Dedifferentiated amniotic fluid mesenchymal stem cell (primary cell): ENCODE measurements around the gene METAP1.
"Not testable (repeated sequence)": the region's sequence is repeated elsewhere in the genome, so short reads cannot be mapped to it uniquely, and the experiment has no call there.

Experiments used
- DNase-seq: peaks from one replicate; pipeline ENCODE4 v3.0.0-alpha.2; 2016; ENCODE audit errors: extremely low spot score

The METAP1 gene

DNA sequence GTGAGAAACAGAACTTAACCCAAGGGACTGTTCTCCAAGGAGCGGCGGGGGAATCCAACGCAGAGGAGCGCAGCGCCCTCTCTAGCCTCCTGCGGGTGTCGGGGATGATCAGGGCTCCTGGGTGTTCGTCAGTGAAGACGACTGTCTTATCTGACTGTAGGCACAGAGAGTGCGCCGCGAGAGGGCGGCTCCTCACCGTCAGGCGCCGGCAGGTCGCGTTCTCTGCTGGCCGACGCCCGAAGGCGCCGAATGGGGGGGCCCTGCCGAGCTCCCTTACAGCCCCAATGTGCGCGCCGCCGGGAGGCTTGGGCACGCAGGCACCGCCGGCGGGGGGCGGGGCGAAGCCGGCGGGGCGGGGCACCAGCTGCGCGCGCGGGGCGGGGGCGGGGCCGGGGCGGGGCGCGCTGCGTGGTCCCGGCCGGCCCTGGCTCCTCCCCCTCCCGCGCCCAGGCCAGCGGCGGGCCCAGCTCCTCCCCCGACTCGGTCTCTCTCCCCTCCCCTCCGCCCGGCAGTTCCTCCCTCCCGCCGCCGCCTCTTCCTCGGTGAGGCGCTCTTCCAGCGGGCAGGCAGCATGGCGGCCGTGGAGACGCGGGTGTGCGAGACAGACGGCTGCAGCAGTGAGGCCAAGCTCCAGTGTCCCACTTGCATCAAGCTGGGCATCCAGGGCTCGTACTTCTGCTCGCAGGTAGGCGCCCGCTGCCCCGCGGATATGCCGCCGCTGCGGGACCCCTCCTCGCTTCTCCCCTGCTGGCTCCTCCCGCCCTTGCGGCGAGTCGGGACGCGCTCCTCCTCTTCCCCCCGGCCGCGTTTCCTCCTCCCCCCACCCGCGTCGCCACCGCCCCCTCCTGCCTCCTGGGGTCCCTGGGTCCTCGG is at the start of gene METAP1:
Gene METAP1, plus strand, starts transcription at position 539 of the 873 bp plus-strand sequence. Its CDS starts 33 bp downstream, at position 572.
- DNase-seq, result peak; percentile 93

DNA sequence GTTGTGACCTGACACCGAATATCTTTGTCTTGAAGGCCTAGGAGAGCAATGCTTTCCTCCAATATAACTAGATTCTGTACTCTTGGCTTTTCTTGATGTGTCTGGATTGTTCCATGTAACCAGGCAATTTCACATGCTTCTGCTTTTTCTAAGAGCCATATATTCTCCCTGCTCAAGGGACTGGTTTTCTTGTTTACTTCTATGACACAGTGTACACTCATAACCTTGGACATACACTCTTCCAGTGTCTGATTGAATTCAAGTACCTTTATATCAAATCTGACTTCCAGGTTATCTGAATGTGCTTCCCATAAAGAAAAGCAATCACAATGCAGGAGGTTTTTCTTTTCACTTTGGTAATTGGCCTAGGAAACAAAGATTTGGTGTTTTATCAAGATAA is 49.2 kb upstream of the METAP1 start:
- no peak for DNase-seq

DNA sequence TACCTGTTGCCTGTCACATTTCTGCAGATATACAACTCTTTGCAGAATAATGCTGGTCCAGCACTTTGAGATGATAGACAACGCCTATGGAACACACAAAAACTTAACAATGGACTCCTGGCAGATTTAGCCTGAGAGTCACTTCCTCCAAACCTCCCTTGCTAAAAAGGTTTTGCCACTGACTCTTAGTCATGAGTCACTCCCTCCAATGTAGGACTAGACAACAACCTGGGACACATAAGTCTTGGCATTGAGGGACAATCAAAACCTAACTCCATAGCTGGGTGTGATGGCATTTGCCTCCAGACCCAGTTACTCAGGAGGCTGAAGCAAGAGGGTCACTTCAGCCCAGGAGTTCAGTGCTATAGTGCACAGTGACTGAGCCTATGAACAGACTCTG is 44.6 kb upstream of the METAP1 start:
- DNase-seq, result no peak

DNA sequence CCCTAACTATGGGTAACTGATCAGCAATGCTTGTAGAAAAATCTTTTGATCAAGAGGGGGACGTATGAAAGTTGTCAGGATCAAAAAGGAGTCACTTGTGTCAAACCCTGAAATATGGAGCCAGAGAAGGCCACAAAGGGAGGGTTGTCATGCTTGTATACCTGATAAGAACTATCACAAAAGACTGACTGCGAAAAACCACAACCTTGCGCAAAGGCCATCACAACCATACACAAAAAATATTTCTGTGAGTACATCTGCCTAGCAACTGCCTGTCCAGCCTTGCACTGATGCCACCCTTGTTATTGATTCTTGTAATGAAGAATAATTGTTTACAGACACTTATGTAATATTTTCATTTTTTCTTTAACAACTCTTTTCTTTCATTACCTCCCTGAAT is 43.8 kb upstream of the METAP1 start:
- no peak for DNase-seq

DNA sequence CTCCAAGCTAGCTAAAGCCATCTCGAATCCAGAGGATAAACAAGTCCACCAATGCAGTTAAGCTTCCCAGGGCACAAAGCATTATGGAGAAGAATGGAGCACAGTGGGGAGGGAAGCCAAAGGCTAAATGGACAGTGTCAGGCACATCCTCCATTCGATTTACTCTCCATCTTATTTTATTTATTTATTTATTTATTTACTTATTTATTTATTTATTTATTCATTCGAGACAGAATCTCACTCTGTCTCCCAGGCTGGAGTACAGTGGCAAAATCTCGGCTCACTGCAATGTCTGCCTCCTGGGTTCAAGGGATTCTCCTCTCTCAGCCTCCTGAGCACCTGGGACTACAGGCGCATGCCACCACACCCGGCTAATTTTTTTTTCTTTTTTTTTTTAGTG is 40.3 kb upstream of the METAP1 start:
- DNase-seq, result no peak

DNA sequence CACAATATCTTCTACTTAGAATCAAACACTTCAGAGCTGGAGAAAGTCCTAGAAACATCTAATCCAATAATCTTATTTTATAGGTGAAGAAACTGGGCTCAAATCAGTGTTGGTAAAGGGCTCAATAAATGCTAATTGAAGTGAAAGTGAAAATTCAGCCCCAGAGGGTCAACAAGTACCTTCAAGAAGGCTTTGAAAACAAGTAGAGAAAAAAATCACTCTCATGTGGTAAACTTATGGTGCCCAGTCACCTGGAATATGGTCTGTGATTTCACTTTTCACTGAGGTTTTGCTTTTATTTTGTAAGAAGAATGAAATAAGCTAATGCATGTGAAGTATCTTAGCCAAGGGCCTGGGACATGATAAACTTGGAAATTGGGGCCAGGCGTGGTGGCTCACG is 37.5 kb upstream of the METAP1 start:
- no peak for DNase-seq

DNA sequence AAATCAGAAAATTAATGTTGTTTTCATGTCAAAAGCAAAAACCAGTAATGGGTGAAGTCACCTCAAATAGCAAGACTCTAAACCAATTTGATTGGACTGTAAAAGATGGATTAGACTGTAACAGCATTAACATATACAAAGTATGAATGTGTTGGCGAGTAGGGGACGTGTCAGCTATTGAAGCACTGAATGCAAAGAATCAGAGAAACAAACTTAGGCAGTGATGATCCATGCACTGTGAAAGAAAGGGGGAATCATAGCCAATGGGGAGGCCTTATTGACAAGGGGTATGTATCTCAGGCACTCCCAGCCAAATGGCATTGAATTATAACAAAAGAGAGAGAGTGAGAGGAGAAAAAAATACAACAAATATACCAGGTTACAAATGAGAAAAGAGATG is 36.1 kb upstream of the METAP1 start:
- DNase-seq, result no peak

DNA sequence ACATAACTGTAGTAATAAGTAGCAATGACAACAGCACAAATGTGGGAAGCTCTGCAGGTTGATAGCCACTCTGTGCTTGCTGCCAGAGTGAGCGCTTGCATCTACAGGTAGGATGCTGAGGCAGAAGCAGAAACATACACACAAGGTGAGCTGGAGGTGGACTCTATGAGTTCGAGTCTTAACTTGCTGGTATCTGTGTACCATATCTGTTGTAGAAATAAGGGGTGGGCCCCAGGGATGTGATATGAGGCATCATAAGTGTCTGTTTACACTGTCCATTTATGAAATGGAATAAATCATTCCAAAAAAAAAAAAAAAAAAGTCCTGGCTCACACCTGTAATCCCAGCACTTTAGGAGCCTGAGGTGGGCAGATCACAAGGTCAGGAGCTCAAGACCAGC is 33.8 kb upstream of the METAP1 start:
- DNase-seq, result no peak

DNA sequence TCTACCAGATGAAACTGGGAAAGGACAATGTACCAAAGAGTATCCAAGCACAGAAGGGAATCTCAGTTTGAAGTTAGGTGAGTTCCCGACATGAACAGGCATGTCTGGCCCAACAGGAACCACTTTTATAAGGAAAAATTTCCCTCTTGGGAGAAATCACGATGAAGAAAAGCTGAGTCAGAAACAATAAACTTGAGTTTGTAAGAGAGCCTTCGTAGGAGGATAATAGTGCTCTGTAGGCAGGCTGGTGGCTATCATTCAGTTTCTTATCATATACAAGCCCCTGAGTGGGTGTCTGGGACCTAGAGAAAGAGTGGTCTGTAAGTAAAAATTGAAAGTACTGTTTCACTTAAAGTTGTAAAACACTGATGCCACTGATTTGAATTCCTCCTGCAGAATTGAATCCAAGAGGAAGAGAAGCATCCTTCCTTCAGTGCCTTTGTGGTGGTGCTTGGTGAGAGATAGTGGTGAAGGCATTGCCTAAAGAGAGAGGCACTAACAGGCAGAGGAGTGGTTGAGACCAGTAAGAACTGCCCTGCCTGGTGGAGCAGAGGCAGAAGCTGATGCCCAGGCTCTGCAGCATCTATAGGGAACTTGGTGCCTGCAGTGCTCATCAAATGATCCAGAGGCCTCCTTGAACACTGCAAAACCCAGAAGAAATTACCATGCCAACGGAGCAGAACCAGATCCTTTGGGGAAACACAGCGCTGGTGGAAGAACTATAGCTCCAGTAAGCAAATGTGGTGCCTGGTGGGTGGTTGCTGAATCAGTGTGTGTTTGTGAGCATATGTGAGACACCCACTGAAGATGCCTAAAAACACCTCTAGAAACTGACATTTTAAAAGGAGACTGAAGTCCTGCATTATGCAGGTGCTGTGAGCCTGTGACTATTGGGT is 31.7 kb upstream of the METAP1 start:
- no peak for DNase-seq

DNA sequence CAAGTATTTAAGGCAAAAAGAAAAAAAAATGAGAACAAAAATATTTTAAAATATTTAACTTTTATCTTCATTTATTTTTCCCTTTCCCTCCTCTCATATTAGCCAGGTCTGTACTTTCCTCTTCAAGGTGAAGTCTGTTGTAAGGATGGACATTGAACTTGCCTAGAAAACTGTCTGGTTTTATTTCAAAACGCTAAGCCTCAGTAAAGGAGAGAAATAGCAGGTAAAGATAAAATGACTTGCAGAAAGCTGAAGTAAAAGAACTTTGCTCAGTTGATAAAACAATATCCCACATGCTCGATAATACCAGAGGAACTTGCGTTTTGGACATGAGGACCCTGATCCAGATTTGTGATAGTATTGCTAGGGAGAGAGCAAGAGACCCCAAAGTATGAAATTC is 28.6 kb upstream of the METAP1 start:
- DNase-seq, result no peak

DNA sequence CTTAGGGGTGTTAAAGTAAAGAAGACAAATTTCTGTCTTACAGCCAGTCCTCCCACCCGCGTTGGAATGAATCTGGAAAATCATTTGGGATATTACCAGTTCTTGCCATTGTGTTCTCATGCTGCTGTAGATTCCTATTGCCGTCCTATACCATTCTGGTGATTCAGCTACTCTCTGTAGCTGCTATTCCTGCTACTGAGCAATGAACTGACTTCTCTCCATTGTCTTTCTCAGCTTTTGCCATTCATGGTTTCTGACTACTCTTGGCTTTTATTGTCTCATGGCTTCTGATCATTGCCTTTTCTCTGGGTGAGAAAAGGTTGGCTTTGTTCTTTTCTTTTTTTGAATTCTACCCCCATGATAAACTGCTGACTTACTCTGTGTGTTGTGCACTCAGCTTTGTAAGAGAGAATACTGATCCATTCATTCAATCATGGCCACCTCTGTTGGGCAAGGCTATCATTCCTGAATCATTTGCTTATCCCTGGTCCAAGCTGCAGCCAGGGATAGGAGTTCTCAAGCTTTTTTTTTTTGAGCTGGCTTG is 27.7 kb upstream of the METAP1 start:
- no peak for DNase-seq

DNA sequence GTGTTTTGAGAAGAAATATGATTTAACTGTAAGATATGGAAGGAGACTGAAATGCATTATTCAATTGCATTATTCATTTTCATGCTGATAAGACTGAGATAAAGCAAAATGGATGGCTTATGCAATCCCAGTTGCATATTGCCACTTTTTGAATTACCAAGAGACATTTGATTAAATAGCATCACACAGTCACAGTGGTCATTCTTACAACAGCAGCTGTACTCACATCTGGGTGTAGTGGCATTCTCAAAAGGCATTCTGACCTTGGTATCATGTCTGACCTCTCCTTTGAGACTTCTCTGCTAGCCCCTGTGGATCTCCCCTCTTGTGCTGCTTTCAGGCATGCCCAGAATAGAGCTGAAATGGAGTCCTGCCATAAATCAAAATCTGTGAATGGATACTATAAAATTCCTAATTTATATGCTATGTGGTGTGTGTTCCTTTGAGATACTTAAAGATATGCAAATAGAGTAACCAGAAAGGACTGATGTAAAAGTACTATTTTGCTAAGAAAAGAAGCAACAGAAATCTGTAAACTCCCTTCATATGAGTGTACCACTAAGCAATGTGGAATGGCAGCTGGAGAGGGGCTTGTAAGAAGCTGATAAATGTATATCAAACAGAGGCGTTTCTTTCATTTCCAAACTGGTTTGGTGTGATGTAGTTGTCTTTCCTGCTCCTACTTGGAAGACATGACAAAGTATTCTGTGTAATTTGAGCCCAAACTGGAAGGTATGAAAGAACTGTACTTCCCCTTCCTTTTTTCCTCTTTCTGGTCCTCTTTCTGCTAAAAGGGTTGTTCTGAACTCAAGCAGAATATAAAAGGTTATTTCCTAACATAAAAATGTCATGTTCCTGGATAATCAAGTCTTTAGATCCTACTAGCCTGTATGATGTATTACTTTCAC is 25.4 kb upstream of the METAP1 start:
- DNase-seq, result no peak

DNA sequence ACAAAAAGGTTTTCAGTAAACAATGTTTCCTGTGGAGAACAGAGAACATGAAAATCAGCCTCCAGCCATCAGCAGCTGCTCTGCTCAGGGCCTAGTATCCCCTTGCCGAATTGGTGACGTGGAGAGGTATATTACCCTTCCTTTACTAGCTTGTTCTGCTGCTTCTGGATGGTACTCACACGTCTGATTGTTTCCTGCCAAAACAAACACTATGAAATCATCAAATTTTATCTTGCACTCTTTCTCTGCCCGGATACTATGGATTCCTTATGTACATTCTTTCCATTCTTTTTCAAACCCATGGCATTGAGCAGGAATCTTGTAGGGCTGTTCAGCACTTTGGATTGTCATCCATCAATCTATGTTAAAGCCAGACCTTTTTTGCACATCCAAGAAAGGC is 18.8 kb upstream of the METAP1 start:
- DNase-seq, result peak; percentile 27

DNA sequence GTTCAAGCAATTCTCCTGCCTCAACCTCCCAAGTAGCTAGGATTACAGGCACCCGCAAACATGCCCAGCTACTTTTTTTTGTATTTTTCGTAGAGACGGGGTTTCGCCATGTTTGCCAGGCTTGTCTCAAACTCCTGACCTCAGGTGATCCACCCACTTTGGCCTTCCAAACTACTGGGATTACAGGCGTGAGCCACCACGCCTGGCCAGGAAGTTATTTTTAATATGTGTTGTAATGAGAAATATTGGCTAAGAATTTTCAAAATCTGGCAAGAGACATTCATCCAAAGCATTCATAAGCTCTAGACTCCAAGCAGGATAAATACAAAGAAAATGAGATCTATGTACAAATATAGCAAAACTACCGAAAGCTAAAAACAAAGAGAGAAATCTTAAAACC is 18.0 kb upstream of the METAP1 start:
- no peak for DNase-seq

DNA sequence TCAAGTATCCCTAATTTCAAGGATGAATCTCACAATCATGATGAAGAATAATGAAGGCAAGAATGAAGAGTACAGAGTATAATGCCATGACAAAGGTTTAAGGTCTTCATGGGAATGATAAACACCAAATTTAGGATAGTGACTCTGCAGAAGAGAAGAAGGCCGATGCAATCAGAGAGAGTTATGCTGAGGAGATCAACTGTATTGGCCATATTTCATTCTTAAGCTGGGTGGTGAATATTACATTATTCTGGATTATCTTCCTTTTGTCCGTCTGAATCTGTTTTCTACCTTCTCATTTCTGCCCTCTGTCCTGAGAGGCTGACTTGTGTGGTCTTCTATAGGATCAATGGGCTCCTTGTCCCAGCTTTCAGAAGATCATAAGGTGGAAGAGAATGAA is 7.8 kb upstream of the METAP1 start:
- no peak for DNase-seq

DNA sequence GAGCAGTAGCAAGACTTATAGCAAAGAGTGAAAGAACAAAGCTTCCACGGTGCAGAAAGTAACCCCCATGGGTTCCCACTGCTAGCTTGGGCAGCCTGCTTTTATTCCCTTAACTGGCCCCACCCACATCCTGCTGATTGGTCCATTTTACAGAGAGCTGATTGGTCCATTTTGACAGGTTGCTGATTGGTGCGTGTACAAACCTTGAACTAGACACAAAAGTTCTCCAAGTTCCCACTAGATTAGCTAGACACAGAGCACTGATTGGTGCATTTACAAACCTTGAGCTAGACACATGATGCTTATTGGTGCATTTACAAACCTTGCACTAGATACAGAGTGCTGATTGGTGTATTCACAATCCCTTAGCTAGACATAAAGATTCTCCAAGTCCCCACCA is 2.7 kb upstream of the METAP1 start:
- not testable (repeated sequence) for DNase-seq

DNA sequence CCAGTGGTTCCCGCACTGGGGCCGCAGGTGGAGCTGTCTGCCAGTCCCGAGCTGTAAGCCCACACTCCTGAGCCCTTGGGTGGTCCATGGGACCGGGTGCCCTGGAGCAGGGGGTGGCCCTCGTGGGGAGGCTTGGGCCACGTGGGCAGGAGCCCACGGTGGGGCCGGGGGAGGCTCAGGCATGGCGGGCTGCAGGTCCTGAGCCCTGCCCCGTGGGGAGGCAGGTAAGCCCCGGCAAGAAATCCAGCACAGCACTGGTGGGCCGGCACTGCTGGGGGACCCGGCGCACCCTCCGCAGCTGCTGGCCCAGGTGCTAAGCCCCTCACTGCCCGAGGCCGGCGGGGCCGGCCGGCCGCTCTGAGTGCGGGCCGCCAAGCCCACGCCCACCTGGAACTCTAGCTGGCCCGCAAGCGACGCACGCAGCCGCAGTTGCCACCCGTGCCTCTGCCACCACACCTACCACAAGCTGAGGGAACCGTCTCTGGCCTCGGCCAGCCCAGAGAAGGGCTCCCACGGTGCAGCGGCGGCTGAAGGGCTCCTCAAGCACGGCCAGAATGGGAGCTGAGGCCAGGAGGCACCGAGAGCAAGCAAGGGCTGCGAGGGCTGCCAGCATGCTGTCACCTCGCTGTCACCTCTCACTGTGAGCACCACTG is 2.0 kb upstream of the METAP1 start:
- DNase-seq, result no peak

DNA sequence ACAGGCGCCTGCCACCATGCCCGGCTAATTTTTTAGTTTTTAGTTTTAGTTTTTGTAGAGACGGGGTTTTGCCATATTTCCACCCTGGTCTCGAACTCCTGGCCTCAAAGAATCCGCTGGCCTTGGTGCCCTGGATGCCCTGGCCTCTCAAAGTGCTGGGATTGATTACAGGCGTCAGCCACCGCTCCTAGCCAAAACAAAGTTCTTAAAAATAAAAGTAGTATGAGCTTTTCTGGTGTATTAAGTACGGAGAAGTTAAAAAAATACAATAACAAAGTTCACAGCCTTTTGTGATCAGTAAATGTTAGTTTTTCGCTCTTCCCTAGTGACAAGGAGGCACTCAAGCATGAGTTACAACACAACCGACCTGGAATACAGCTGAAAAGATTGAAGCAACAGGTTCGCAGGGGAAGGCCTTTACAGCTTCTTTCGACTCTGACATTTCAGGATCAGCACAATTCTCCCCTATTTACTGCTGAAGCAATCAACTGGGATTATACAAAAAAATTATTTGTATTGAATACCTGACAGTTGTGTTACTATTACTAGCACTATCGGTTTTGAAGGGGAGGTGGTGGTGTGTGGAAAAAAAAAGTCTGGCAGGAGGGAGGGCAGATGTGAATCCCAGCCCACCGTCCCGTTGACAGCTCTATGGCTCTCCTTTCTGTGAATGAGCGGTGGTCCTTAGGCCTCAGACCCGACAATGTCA is 893 bp upstream of the METAP1 start:
- no peak for DNase-seq

DNA sequence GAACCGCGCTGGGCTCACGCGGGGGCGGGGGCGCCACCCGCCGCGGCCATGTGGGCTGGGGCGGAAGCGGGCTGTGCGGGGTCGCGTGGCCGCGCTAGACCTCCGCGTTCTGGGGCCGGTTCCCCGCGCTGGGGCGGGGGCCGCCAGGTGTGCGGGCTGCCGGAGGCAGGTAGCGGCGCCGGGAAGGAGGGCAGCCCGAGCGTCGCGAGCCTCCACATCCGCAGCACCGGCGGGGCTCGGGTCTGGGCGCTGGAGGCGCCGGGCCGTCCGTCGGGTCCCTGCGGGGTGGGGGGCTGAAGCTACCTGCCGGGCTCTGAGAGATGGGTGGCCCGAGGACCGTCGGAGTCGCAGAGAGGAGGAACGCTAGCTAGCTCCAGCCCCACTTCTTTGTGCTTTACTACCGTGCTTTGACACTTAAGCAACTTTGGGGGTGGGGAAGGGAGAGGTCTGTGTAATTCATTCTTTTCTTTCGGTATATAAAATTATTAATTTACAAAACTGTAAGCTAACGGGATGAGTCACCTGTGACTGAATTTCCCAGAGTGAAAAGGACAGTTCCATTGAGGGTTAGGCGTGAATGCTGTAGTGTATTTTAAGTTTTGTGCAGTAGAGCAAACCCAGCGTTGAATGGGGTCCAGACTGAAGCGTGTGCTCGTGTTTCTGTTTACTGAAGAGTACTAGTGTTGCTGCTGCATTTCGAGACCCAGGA is 689 bp downstream of the METAP1 start:
- peak; percentile 22 for DNase-seq

DNA sequence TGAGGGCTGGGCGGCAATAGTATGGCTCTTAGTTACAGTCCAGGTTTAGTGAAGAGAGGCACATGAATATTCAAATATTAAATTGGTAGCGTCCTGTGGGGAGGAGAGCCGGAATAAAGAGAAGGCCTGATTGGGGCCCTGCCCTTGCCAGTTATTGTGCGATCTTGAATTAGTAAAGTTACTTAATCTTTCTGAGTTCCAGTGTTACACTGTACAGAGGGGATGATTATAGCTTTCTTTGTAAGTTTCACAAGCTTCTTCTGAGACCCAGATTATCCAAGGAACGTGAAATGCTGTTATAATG is 1.2 kb downstream of the METAP1 start:
- DNase-seq, result no peak
